Measurements from ENCODE around the gene RAB3GAP1. TPM values are rescaled to one million over a fixed set of nuclear protein-coding genes. Genes with fewer than 3 reads are reported as not detected.

Gene RAB3GAP1
- total and polyA plus RNA-seq, 3 donors from 2014 or later: 39.9 to 45.9 (median 40.5) TPM

- TF ChIP-seq CTCF (IDR thresholded peaks at IDR 0.05): no peak
- no peak for TF ChIP-seq POLR2A (IDR thresholded peaks at IDR 0.05)
- no peaks in the 10 kb centered on the region for H3K36me3 ChIP-seq (ENCODE audit: low read depth, missing control alignments)
- intact Hi-C loops (cut with DNase I; ENCODE audit: low total_unique reads): no loop called here
- DNase-seq: no peak
- no peaks in the 10 kb centered on the region for H3K4me1 ChIP-seq
- no peaks in the 10 kb centered on the region for H3K9me3 ChIP-seq
- WGBS, 2 donors: 94 to 96% methylated on average over 1 of the region's 1 CpG
- no peak overlapping the region for H3K4me3 ChIP-seq
- no peaks in the 10 kb centered on the region for H3K27me3 ChIP-seq
- no peak overlapping the region for H3K27ac ChIP-seq
These were observed 137.1 kb downstream of the RAB3GAP1 start for GRCh38 chr2:135189148-135189547.

GRCh38 chr2:135190799-135191198 is 138.7 kb downstream of the RAB3GAP1 start:
- H3K27me3 ChIP-seq: no peaks in the 10 kb centered on the region
- no peaks in the 10 kb centered on the region for H3K4me1 ChIP-seq
- H3K4me3 ChIP-seq: no peak overlapping the region
- DNase-seq: no peak
- H3K27ac ChIP-seq: no peak overlapping the region
- intact Hi-C loops (cut with DNase I; ENCODE audit: low total_unique reads): no loop called here
- H3K36me3 ChIP-seq (ENCODE audit: low read depth, missing control alignments): no peaks in the 10 kb centered on the region
- no peak for TF ChIP-seq CTCF (IDR thresholded peaks at IDR 0.05)
- TF ChIP-seq POLR2A (IDR thresholded peaks at IDR 0.05): no peak
- no peaks in the 10 kb centered on the region for H3K9me3 ChIP-seq

- DNase-seq: no peak
- no peak overlapping the region for H3K27ac ChIP-seq
These were observed 146.4 kb downstream of the RAB3GAP1 start for GRCh38 chr2:135198481-135198880.

GRCh38 chr2:135202751-135203150 is 150.7 kb downstream of the RAB3GAP1 start:
- TF ChIP-seq CTCF (IDR thresholded peaks at IDR 0.05) (no peak), POLR2A (IDR thresholded peaks at IDR 0.05) (no peak)
- no peak for DNase-seq
- no peaks in the 10 kb centered on the region for H3K27me3 ChIP-seq
- H3K27ac ChIP-seq: no peak overlapping the region
- intact Hi-C loops (cut with DNase I; ENCODE audit: low total_unique reads): no loop called here
- no peaks in the 10 kb centered on the region for H3K4me1 ChIP-seq
- H3K9me3 ChIP-seq: no peaks in the 10 kb centered on the region
- H3K36me3 ChIP-seq (ENCODE audit: low read depth, missing control alignments): no peaks in the 10 kb centered on the region
- H3K4me3 ChIP-seq: no peak overlapping the region

More at GRCh38 chr2:135198481-135198880, 146.4 kb downstream of the RAB3GAP1 start:
- 83 to 85% methylated on average over 3 of the region's 3 CpGs for WGBS, 2 donors
- Histone ChIP-seq H3K36me3 (ENCODE audit: low read depth, missing control alignments) (no peaks in the 10 kb centered on the region), H3K4me1 (no peaks in the 10 kb centered on the region), H3K27me3 (no peaks in the 10 kb centered on the region), H3K4me3 (no peak overlapping the region), H3K9me3 (no peaks in the 10 kb centered on the region)
- TF ChIP-seq CTCF (IDR thresholded peaks at IDR 0.05): no peak
- no peak for TF ChIP-seq POLR2A (IDR thresholded peaks at IDR 0.05)
- intact Hi-C loops (cut with DNase I; ENCODE audit: low total_unique reads): no loop called here

- intact Hi-C loops (cut with DNase I; ENCODE audit: low total_unique reads): no loop called here
- 94 to 98% methylated on average over 3 of the region's 3 CpGs for WGBS, 2 donors
These were observed 151.9 kb downstream of the RAB3GAP1 start for GRCh38 chr2:135203944-135204343.

More at GRCh38 chr2:135203944-135204343, 151.9 kb downstream of the RAB3GAP1 start:
- no peak overlapping the region for H3K4me3 ChIP-seq
- no peaks in the 10 kb centered on the region for H3K9me3 ChIP-seq
- no peak for DNase-seq
- no peak for TF ChIP-seq CTCF (IDR thresholded peaks at IDR 0.05)
- no peak for TF ChIP-seq POLR2A (IDR thresholded peaks at IDR 0.05)
- no peak overlapping the region for H3K27ac ChIP-seq
- H3K4me1 ChIP-seq: no peaks in the 10 kb centered on the region
- no peaks in the 10 kb centered on the region for H3K36me3 ChIP-seq (ENCODE audit: low read depth, missing control alignments)
- H3K27me3 ChIP-seq: no peaks in the 10 kb centered on the region

All from testis (tissue), 3 donors.